C4-2B (cell line): Measurements from ENCODE around the gene TTC31.

Source experiments
- CTCF ChIP-seq: fragments of 450-650 bp; conservative IDR thresholded peaks from 2 replicates; pipeline ENCODE4 v1.5.1; 2017; ENCODE audit warnings: mild to moderate bottlenecking
- ZFX ChIP-seq: fragments of 450-650 bp; IDR thresholded peaks from 2 replicates; pipeline ENCODE4 v1.6.1; 2017

- TF ChIP-seq CTCF, result no peak
- no peak for TF ChIP-seq ZFX
Measured at GRCh38 chr2:74457549-74458131, 25.2 kb upstream of the TTC31 start.
